HepG2 (cell line): ENCODE results near the gene MSS51.
A peak's percentile ranks its signal among the peaks of the same experiment; 100 is the strongest.

ENCODE experiments used
- MYC ChIP-seq: sonication (generic); formaldehyde crosslinking; IDR thresholded peaks from 2 replicates; pipeline ENCODE4 v1.9.0; 2021; ENCODE audit warnings: missing genetic modification reagents, borderline replicate concordance
- POLR2AphosphoS5 ChIP-seq: IDR thresholded peaks from 2 replicates; pipeline ENCODE4 v1.6.1; 2012; ENCODE audit warnings: low read depth, low read length
- SIN3A ChIP-seq: IDR thresholded peaks from 2 replicates; pipeline ENCODE4 v1.6.1; 2011; ENCODE audit warnings: low read depth, mild to moderate bottlenecking, control low read depth, low read length, borderline replicate concordance
- TF ChIP-seq, protein P1 (sequence below): sonication (generic); formaldehyde crosslinking; IDR thresholded peaks from 2 replicates; pipeline ENCODE4 v1.5.1; 2020; ENCODE audit warnings: missing genetic modification reagents, mild to moderate bottlenecking, borderline replicate concordance
- TF ChIP-seq, protein P2 (sequence below): sonication (generic); formaldehyde crosslinking; IDR thresholded peaks from 2 replicates; pipeline ENCODE4 v1.5.0; 2020; ENCODE audit warnings: mild to moderate bottlenecking, missing genetic modification reagents, moderate library complexity

DNA sequence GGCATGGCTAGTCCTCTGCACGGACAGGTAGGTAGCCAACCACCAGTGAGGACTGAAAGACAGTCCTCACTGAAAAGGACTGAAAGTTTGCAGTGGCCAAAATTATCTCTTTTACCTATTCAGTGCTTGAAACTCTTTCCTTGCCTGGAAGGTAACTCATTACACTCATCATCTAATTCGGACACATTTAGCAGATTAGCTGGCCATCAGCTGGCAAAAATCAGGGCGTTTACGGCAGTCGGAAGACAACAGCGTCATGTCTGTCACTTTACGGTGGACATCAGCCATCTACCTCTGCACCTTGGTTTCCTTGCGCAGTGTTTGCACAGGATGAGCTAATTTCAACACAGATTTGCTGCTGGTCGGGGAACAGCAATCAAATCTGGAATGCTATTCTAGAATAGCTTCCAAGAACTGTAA lies 20.2 kb downstream of the MSS51 start:
- TF ChIP-seq POLR2AphosphoS5 (no peak), SIN3A (peak; percentile 15; the same call in 1 of the 2 replicates), MYC (CRISPR knock-in tag) (no peak)
- TF ChIP-seq, protein P1, sequence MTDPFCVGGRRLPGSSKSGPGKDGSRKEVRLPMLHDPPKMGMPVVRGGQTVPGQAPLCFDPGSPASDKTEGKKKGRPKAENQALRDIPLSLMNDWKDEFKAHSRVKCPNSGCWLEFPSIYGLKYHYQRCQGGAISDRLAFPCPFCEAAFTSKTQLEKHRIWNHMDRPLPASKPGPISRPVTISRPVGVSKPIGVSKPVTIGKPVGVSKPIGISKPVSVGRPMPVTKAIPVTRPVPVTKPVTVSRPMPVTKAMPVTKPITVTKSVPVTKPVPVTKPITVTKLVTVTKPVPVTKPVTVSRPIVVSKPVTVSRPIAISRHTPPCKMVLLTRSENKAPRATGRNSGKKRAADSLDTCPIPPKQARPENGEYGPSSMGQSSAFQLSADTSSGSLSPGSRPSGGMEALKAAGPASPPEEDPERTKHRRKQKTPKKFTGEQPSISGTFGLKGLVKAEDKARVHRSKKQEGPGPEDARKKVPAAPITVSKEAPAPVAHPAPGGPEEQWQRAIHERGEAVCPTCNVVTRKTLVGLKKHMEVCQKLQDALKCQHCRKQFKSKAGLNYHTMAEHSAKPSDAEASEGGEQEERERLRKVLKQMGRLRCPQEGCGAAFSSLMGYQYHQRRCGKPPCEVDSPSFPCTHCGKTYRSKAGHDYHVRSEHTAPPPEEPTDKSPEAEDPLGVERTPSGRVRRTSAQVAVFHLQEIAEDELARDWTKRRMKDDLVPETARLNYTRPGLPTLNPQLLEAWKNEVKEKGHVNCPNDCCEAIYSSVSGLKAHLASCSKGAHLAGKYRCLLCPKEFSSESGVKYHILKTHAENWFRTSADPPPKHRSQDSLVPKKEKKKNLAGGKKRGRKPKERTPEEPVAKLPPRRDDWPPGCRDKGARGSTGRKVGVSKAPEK (CRISPR knock-in tag) = no peak
- TF ChIP-seq, protein P2, sequence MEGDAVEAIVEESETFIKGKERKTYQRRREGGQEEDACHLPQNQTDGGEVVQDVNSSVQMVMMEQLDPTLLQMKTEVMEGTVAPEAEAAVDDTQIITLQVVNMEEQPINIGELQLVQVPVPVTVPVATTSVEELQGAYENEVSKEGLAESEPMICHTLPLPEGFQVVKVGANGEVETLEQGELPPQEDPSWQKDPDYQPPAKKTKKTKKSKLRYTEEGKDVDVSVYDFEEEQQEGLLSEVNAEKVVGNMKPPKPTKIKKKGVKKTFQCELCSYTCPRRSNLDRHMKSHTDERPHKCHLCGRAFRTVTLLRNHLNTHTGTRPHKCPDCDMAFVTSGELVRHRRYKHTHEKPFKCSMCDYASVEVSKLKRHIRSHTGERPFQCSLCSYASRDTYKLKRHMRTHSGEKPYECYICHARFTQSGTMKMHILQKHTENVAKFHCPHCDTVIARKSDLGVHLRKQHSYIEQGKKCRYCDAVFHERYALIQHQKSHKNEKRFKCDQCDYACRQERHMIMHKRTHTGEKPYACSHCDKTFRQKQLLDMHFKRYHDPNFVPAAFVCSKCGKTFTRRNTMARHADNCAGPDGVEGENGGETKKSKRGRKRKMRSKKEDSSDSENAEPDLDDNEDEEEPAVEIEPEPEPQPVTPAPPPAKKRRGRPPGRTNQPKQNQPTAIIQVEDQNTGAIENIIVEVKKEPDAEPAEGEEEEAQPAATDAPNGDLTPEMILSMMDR (CRISPR knock-in tag) = no peak
